GM21367 (cell line): ENCODE data around the gene VRK1.

Experiments
- ATAC-seq: cut with Tn5 transposase; IDR thresholded peaks from one replicate; pipeline ENCODE4 v1.9.1; 2021; ENCODE audit not compliant: unreplicated experiment

Gene VRK1

GRCh38 chr14:96790186-96790585 is 7.0 kb upstream of the VRK1 start:
- no peak for ATAC-seq

DNA sequence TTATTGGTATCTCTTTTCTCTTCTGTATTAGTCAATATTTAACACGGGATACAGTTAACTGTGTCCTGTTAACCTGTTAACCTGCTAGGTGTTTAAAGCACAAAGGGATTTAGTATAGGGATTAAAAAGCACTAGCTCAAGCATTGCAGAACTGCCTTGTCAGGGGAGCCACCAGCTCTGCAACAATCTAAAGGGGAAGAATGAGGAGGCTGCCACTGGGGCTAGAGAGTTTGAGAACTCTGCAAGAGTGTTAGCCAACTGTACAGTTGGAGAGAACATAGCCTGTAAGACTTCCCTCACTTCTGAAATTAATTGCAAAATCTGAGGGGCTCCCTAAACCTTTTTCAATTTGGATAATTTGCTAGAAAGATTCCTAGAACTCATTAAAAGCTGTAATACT is 6.5 kb upstream of the VRK1 start:
- ATAC-seq: no peak

GRCh38 chr14:96792003-96792402 is 5.2 kb upstream of the VRK1 start:
- no peak for ATAC-seq

- no peak for ATAC-seq
Observed at GRCh38 chr14:96792591-96792990, 4.6 kb upstream of the VRK1 start.

DNA sequence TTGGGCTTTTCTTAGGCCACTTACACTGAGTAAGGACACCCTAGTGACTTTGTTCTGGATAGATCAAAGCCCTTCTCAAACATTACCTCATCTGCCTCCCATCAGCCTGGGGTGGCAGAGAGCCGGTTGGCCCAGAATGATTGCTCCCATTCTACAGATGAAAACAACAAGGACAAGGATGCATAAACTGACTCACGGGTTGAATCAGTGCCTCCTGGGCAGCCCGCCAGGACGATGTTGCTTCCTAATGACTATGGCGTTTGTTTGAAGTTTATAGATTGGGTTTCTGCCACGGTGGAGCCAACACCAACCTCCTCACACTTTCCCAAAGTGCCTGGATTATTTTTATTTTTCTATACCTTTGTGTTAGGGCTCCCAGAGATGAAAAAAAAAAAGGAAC is 3.6 kb upstream of the VRK1 start:
- no peak for ATAC-seq

DNA sequence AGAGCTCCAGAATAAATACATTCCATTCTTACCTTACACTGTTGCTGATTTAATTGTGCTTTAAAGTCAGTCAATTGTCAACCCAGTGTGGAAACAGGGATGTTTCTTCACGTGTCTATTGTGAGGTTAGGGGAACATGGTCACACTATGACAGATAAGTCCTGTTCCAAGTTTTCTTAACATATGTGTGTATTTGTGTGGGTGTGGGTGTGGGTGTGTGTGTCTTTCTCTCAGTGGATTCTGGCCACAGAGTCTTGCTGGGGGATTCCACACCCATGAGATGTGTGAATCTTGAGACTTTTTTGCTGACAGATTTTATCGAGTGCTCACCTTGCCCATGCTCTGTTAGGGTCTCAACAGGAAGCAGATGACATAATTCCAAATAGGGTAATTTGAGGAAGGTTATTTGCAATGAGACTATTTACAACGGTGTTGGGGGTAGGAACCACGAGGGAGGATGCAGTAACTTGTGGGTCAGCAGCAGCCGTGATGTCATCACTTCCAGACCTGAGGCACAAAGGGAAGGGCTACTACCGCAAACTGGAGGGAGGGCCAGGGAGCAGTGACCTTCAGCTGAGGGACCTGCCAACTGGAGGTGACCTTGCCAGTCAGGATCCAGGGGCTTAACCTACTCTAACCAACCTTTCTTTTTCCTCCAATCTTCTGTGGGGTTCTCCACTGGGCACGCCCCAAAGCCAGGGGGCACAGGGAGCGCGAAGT is 1.9 kb upstream of the VRK1 start:
- ATAC-seq: no peak

DNA sequence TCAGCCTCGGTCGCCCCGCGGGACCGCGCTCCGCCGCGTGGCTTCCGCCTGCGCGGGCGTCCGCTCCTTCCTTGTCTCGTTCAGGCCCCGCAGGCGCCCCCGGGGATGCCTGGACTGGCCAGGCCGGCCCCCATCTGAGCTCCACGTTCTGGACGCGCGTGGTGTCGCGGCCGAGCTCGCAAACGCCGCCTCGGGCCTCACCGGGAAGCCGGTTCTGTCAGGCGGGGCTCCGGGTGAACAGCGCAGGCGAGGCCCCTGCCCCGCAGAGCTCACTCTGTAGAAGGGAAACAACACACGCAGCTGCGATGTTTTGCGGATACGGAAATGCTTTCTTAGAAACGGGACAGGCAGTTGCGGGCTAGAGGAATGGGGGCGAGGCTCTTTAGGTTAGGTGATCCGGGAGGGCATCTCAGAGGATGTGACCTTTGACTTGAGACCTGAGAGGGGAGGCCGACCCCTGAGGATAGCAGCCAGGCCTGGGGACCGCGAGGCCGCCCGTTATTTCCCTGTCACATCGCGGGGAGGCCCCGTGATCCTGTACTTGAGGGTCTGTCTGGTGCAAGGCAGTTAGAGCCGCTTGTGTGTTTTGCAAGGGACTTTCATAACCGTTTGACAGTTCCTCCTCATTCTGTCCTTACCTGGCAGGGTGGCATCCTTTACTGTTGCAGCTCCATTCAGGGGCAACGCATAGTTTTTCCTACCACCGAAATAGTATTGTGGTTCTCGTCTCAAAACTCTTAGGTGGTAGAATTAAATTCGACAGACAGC is 584 bp downstream of the VRK1 start:
- ATAC-seq: peak; percentile 24

GRCh38 chr14:96798956-96799355 is 1.8 kb downstream of the VRK1 start:
- ATAC-seq: no peak

DNA sequence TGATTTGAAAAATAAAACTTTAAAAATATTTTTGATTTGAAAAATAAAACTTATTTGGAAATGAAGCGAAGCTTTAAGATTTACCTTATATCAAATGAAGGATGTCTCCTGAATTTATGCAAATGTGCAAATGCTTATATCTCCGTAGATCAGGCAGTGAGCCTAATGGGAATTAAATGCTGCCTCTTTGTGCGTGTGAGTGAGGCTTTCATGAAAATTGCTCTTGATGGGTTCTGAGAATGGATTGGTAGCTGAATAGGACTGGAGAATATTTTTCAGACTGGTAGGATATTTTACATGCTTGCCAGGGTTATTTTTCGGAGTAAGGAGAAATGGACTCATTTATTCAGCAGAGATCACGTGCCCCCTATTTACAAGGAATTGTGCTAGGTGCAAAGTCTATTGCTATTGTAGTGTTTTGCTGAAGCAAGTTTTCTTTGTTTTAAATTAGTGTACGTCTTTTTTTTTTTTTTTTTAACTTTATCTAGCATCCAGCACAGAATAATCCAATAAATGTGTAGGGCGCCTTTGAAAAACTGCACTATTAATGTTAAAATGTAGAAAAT is 2.4 kb downstream of the VRK1 start:
- ATAC-seq: no peak

DNA sequence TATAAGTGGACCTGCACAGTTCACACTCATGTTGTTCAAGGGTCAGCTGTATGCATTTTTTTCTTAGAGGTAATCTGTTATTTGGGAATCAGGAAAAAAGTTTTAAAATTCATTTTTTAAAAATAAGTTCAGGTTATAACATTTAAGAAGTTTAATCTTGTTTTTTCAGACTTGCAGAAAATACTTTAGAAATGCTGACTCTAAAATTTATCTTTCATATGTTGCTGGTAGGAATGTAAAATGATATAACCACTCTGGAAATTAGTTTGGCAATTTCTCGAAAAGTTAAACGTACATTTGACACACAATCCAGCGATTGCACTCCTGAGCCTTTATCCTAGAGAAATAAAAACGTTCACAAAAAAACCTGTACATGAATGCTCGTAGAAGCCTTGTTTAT is 4.7 kb downstream of the VRK1 start:
- no peak for ATAC-seq

- ATAC-seq: no peak
Observed at GRCh38 chr14:96802963-96803362, 5.8 kb downstream of the VRK1 start.

DNA sequence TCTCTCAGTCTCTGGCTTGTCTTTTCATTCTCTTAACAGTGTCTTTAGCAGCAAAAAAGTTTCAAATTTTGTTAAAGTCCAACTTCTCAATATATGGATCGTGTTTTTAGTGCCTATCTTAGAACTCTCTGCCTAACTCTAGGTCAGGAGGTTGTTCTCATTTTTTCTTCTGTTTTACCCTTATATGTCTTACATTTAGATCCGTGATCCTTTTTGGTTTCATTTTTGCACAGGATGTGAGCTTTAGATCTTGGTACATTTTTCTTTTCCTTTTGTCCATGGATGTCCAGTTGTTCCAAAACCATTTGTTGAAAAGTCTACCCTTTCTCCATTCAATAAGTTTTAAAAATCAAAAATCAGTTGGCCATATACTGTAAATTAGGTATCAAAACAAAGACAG is 6.8 kb downstream of the VRK1 start:
- ATAC-seq: no peak

DNA sequence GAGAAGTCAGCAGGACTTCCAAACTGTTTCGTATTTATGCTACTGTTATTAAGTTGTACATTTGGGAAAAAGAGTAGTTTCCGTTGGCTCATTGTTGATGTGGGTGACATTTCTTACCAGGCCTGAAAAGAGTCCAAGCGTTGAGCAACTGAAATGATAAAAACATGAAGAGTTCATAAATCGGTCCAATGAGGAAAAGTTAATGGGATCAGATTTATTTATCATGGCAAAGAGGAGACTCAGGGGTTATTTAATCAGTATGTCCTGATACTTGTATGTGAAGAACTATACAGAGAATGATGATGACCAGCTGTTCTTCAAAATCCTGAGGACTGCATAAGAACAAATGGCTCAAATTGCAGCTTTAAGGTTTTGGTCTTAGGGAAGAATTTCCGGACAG is 7.7 kb downstream of the VRK1 start:
- ATAC-seq: no peak

DNA sequence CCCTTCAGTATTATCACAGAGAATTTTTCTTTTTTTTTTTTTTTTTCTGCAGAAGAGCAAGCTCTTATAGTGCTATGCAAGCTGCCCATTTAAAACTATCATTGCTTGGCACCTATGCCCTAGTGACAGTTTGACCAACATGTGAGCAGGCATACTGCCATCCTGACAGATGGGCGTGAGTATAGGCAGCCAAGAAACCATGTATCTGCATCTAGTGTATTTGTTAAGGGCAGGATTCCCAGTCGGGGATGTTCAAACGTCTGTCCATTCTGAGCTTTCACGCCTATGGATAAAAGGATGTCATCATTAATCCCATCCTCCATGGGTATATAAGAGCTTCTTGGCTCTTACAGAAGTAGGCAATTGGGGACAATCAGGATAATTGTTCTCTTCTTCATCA is 8.8 kb downstream of the VRK1 start:
- no peak for ATAC-seq

DNA sequence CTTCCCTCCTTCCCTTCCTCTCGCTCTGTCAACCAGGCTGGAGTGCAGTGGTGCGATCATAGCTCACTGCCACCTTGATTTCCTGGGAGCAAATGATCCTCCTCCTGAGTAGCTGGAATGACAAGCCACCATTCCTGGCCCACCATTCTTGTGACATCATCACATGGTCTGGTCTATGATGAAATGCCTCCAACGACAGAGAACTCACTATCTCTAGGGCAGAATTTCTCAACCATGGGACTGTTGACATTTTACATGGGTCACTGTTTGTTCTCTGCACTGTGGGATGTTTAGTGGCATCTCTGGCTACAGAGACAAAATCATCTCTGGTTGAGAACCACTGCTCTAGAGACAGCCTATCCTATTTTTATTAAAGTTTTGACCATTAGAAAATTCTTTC is 9.7 kb downstream of the VRK1 start:
- no peak for ATAC-seq

DNA sequence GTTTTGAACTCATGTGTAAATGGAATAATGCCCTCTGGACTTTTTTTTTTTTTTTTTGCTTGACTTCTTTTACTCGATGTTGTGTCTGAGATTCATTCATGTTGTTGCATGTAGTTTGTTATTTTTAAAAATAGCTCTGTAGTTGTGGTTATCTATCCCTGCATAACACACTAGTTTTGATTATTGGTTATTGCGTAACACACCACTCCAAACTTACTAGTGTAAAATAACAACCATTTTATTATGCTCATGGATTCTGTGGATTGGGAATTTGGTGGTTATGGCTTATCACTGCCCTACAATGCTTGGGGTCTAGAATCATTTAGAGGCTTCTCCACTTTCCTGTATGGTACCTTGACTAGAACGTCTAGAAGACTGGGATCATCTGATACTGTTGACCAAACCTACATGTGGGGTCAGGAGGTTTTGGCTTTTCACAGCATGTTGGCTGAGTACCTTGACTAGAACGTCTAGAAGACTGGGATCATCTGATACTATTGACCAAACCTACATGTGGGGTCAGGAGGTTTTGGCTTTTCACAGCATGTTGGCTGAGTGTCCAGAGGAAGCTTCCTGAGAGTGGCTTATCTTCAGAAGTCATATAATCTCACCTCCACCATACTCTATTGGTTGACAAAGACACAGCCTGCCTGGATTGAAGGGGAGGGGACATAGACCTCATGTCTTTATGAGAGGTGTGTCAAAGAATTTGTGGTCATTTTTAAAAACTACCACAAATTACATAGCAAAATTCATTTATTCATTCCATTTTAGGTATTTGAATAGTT is 11.6 kb downstream of the VRK1 start:
- ATAC-seq: no peak

DNA sequence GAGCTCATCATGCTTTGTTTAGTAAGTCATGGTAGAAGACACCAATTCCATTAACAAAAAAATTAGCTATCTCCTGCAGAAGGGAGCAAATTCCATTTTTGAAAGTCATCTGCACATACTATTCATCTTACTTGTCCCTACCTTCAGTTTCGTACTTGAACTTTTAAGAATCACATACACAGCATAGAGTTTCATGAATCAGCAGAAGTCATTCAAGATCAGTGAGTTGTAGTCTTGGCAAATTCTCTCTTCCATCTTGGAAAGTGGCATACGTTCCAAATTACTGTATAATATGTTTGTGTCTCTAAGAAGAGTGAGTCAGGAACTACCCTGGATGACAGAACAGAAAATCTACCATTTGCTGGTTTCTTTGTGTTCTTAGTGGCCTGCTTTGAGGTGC is 14.1 kb downstream of the VRK1 start:
- ATAC-seq: no peak

DNA sequence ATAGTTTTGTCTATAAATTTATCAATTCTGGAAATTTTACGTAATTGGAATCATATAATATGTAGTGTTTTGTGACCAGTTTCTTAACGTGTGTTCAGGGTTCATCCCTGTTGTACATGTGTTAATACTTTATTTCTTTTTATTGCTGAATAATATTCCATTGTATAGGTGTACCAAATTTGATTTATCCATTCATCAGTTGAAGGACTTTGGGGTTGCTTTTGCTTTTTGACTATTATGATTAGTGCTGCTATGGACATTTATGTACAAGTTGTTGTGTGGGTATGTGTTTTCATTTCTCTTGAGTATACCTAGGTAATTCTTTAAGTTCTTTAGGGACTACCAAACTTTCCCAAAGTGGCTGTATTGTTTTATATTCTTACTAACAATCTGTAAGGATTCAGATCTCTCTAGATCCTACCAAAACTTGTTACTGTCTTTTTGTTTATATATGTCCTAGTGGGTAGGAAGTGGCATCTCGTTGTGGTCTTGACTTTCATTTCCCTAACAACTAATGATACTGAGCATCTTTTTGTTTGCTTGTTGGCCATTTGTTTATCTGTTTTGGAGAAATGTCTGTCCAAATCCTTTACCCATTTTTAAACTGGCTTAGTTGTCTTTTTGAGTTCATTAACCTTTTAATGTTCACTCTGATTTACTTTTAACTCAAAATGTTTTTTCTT is 14.9 kb downstream of the VRK1 start:
- peak; percentile 77 for ATAC-seq

GRCh38 chr14:96816281-96816680 is 19.1 kb downstream of the VRK1 start:
- no peak for ATAC-seq

DNA sequence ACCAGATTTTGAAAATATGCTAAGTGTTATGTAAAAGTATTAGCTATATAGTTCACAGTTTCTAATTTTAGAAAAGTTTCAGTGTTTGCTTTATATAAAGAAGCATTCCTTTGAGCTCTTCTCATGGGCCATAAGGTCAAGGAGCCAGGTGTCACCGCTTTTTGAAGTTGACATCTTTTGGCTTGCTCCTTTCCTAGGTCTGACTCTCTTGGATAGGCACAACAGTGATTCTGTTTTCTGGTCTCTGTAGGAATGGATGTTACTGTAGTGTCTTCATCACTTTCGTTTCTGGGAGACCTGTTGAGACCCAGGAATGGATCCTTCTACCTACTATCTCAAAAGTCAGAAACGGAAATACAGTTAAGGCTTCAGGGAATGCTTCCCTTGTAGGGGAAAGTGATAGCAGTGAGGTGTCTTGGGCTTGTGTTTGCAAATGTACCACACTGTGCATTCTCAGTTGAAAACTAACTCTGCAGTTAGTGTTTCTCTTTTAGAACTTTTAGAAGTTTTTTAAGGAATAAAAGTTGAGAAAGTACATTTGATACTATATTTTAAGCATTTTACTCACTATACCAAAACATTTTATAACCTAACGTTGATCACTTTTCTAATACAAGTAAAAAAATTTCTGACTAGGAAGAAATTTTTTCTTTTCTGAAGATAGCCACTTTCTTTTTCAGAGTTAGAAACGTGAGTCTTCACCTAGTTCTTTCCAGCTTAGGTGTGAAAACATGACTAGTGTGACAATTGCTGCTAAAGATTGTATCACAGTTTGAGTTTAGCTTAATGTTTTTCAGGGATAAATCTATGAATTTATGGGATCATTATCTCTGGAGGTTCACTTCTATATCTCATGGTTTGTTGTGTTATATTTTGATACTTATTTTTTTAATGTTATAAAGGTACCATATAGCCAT is 20.8 kb downstream of the VRK1 start:
- no peak for ATAC-seq
